Left ventricle myocardium inferior (tissue), 1 donor: ENCODE data around the gene USH2A. TPM values are rescaled to one million over a fixed set of nuclear protein-coding genes. Genes with fewer than 3 reads are reported as not detected.

Experiments used
- DNase-seq: peaks from one replicate; pipeline ENCODE4 v3.0.0-alpha.2; 2020
- H3K27ac ChIP-seq: fragments of 200-600 bp; replicated peaks from 2 replicates; pipeline ENCODE4 v1.8.0; 2021
- H3K27me3 ChIP-seq: fragments of 200-600 bp; 2 replicates; pipeline ENCODE4 v1.8.0; 2021; ENCODE audit warnings: low read depth
- H3K36me3 ChIP-seq: fragments of 200-600 bp; 2 replicates; pipeline ENCODE4 v1.8.0; 2021
- H3K4me1 ChIP-seq: fragments of 200-600 bp; 2 replicates; pipeline ENCODE4 v1.8.0; 2021
- H3K4me3 ChIP-seq: fragments of 200-600 bp; 2 replicates; pipeline ENCODE4 v1.8.0; 2021; ENCODE audit warnings: mild to moderate bottlenecking, moderate library complexity
- H3K9me3 ChIP-seq: fragments of 200-600 bp; replicated peaks from 2 replicates; pipeline ENCODE4 v1.8.0; 2021
- intact Hi-C: fragments of 100-400 bp; cut with micrococcal nuclease; formaldehyde crosslinking; loops from one replicate; pipeline ENCODE4 v1.11.0; 2022
- total RNA-seq: library from RNA; stranded (reverse); fragmentation: NEBNext Ultra II Directional; extraction: Animal tissue kit (Norgen Biotek cat#: 25700); gene quantifications from one replicate; pipeline ENCODE4 v1.2.1, GENCODE V29; 2021
- TF ChIP-seq, protein P1 (sequence below): fragments of 200-600 bp; IDR thresholded peaks from 2 replicates; pipeline ENCODE4 v1.8.0; 2021; ENCODE audit warnings: antibody characterized with exemption, mild to moderate bottlenecking, borderline replicate concordance
- donor health status: DM: no; HTN: yes; CAD: no; lungs with severe emphysema.

USH2A gene
- total RNA-seq, 1 donor from 2014 or later: 3.6 TPM

DNA sequence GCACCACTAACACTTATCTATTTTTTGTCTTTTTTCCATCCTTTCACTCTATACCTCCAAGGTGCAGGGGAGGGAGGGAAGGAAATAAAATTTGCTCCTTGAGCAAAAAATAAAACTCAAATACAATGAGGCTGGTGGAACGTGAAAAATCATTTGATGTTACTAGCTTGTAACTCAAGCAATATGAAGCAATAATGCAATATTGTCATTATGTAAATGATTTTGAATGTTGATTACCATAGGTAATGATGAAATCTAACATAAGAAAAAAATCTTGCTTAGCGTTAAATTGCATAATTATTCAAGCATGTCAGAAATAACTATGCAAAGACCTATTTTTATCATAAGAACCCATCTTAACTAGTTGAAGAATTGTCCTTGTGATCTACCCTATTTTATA lies 578.5 kb downstream of the USH2A start:
- no peaks in the 10 kb centered on the region for H3K36me3 ChIP-seq
- TF ChIP-seq, protein P1, sequence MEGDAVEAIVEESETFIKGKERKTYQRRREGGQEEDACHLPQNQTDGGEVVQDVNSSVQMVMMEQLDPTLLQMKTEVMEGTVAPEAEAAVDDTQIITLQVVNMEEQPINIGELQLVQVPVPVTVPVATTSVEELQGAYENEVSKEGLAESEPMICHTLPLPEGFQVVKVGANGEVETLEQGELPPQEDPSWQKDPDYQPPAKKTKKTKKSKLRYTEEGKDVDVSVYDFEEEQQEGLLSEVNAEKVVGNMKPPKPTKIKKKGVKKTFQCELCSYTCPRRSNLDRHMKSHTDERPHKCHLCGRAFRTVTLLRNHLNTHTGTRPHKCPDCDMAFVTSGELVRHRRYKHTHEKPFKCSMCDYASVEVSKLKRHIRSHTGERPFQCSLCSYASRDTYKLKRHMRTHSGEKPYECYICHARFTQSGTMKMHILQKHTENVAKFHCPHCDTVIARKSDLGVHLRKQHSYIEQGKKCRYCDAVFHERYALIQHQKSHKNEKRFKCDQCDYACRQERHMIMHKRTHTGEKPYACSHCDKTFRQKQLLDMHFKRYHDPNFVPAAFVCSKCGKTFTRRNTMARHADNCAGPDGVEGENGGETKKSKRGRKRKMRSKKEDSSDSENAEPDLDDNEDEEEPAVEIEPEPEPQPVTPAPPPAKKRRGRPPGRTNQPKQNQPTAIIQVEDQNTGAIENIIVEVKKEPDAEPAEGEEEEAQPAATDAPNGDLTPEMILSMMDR: no peak

DNA sequence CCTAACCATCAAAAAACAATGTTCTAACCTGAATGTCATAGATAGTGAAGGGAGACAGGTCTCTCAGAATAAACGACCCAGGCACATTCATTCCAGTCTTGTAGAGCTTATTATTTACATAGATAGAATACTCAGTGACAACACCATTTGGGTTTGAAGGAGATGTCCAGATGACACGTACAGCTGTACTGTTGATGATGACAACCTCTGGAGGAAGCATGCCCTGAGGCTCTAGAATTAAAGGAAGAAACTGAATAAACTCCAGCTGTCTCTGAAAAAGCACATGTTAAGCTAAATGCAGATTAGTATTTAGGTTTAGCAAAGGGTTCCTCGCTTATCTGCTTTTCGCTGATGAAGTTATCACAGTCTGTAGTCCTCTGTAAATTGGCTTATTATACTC lies 579.0 kb downstream of the USH2A start:
- no peak overlapping the region for H3K27ac ChIP-seq
- DNase-seq: no peak
- no peaks in the 10 kb centered on the region for H3K4me1 ChIP-seq
- H3K4me3 ChIP-seq: no peak overlapping the region
- H3K36me3 ChIP-seq: no peaks in the 10 kb centered on the region
- peaks cover 23% of the 10 kb centered on the region for H3K9me3 ChIP-seq
- no peaks in the 10 kb centered on the region for H3K27me3 ChIP-seq
- intact Hi-C loops: no loop called here
- TF ChIP-seq, protein P1: no peak

More for the DNA sequence above, 578.5 kb downstream of the USH2A start:
- Histone ChIP-seq H3K4me1 (no peaks in the 10 kb centered on the region), H3K9me3 (peaks cover 23% of the 10 kb centered on the region), H3K27me3 (no peaks in the 10 kb centered on the region), H3K27ac (no peak overlapping the region), H3K4me3 (no peak overlapping the region)
- no peak for DNase-seq
- intact Hi-C loops: no loop called here

DNA sequence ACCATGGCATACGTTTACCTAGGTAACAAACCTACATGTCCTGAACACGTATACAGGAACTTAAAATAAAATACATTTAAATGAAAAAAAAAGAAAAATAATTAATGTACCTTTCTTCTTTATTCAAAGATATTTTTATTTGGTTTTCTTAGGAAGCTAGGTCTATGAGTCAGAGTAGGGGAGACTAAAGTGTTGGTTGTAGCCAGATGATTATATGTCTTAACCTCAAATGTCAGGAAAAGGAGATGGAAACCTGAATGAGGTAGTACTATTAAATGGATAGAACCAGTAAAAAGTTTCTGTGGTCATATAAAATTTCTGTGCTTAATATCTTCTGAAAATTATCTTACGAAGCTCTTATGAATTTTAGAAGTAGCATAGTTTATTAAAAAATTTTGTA lies 580.3 kb downstream of the USH2A start:
- no peaks in the 10 kb centered on the region for H3K36me3 ChIP-seq
- H3K27ac ChIP-seq: no peak overlapping the region
- H3K4me3 ChIP-seq: no peak overlapping the region
- intact Hi-C loops: no loop called here
- no peaks in the 10 kb centered on the region for H3K27me3 ChIP-seq
- TF ChIP-seq, protein P1: no peak
- no peak for DNase-seq
- peaks cover 23% of the 10 kb centered on the region for H3K9me3 ChIP-seq
- no peaks in the 10 kb centered on the region for H3K4me1 ChIP-seq

DNA sequence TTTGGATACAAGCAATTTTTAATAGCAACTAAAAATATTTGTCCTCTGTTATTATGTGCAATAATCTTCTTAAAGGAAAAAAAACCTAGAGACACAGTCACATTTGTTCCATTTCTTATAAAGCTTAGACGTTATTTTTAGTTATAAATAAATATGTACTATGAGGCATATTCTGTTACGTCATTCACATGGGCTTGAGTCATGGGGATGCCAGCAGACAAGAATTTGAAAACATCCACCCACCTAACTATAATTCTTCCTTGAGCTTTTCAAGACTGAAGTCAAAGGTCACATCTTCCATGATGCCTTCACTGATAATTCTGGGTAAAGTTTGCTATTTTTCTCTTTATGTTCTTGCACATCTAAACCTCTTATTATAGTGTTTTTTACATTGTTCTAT lies 587.3 kb downstream of the USH2A start:
- intact Hi-C loops: no loop called here
- no peaks in the 10 kb centered on the region for H3K36me3 ChIP-seq

DNA sequence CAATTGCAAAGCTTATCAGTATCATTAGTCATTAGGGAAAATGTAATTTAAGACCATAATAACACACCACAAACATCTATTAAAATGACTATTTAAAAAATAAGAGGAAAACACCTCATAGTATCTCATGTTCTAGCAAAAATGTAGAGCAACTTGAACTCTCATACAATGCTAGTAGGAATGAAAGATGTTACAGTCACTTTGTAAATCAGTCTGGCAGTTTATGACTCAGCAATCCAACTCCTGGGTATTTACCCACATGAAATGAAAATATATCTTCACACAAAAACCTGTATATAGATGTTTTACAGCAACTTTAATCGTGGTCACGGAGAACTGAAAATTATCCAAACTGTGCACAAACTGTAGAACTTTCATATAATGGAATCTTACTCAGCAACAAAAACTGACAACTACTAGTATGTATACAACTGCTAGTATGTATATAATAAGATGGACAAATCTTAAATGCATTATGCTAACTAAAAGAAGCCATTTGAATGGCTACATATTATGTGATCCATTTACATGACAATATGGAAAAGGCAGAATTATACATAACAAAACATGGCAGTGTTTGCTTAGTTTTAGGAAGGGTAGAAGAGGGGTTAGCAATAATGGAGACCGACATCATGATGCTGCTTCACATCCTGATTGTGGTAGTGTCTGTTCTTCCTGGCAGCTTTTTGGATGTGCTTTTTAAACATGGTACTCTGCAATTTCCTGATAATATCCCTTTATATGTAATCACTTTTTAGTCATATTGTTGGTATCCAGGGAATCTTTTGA lies 589.1 kb downstream of the USH2A start:
- DNase-seq: no peak
- TF ChIP-seq, protein P1: no peak
- Histone ChIP-seq H3K4me1 (no peaks in the 10 kb centered on the region), H3K36me3 (no peaks in the 10 kb centered on the region), H3K27ac (no peak overlapping the region), H3K9me3 (peaks cover 27% of the 10 kb centered on the region), H3K4me3 (no peak overlapping the region), H3K27me3 (no peaks in the 10 kb centered on the region)
- intact Hi-C loops: no loop called here

More for the DNA sequence above, 587.3 kb downstream of the USH2A start:
- DNase-seq: no peak
- H3K27me3 ChIP-seq: no peaks in the 10 kb centered on the region
- TF ChIP-seq, protein P1: no peak
- H3K4me3 ChIP-seq: no peak overlapping the region
- no peaks in the 10 kb centered on the region for H3K4me1 ChIP-seq
- H3K9me3 ChIP-seq: peaks cover 23% of the 10 kb centered on the region
- no peak overlapping the region for H3K27ac ChIP-seq
